Activated CD8-positive, alpha-beta T cell treated with anti-CD3 and anti-CD28 coated beads for 36 hours (primary cell): Measurements from ENCODE around the gene UTP3. TPM values are rescaled to one million over a fixed set of nuclear protein-coding genes. Genes with fewer than 3 reads are reported as not detected.

Experiments used
- ATAC-seq: fragments of 200-7000 bp; cut with Tn5 transposase; one replicate; pipeline ENCODE4 v1.10.0; 2021; ENCODE audit warnings: mild to moderate bottlenecking, moderate library complexity
- CTCF ChIA-PET: fragments of 350-600 bp; sonication (Branson Sonifier 250); formaldehyde crosslinking; loops from one replicate; lab custom pipeline; 2021; ENCODE audit warnings: antibody characterized with exemption; lab: Charles Lee
- POLR2A ChIA-PET: fragments of 350-600 bp; sonication (Branson Sonifier 250); formaldehyde crosslinking; loops from one replicate; lab custom pipeline; 2021; ENCODE audit warnings: antibody characterized with exemption; lab: Charles Lee
- DNase-seq: peaks from one replicate; pipeline ENCODE4 v3.0.0-alpha.2; 2020
- H3K27ac Mint-ChIP-seq: one replicate; pipeline ENCODE4 v1.8.0; 2021; ENCODE audit warnings: mild to moderate bottlenecking, mixed read lengths
- H3K27me3 Mint-ChIP-seq: one replicate; pipeline ENCODE4 v1.8.0; 2021; ENCODE audit warnings: mixed read lengths
- H3K36me3 Mint-ChIP-seq: one replicate; pipeline ENCODE4 v1.8.0; 2021; ENCODE audit warnings: low read depth, mixed read lengths
- H3K4me1 Mint-ChIP-seq: one replicate; pipeline ENCODE4 v1.8.0; 2021; ENCODE audit warnings: low read depth, mixed read lengths
- H3K4me3 Mint-ChIP-seq: one replicate; pipeline ENCODE4 v1.8.0; 2021; ENCODE audit warnings: mild to moderate bottlenecking, moderate library complexity, mixed read lengths
- H3K9me3 Mint-ChIP-seq: one replicate; pipeline ENCODE4 v1.8.0; 2021; ENCODE audit warnings: mixed read lengths
- intact Hi-C: fragments of 100-400 bp; cut with micrococcal nuclease; formaldehyde crosslinking; loops from one replicate; pipeline ENCODE4 v1.10.0; 2022
- total RNA-seq, 2 experiments: library from RNA; stranded (reverse); gene quantifications; one replicate each; pipeline ENCODE4 v1.2.3, GENCODE V29; 2021
- TF ChIP-seq, protein P1 (sequence below): fragments of 200-600 bp; IDR thresholded peaks from one replicate; pipeline ENCODE4 v1.8.0; 2022; ENCODE audit warnings: antibody characterized with exemption, mild to moderate bottlenecking

The UTP3 gene
- total RNA-seq, 2 experiments from 2014 or later, result 31.0 to 33.5 TPM

DNA sequence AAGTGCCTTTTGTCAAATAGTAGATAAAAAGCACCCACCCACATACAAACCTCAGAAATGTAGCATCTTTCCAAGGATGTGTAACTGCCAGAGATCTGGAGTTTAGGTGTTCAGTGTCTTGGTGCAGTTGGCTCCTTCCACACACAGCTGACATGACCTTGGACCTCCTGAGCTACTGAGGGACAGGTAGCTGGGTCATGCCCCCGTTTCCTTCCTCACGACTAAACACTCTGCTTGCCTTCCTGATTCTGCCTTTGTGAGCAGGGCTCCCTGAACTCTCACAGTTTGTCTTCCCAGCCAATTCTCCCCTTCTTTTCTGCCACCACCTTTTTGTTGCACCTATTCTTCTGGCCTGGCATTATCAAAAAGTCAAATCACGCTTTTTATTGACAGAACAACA lies 23.3 kb downstream of the UTP3 start:
- CTCF ChIA-PET, result no interaction called here
- no peak overlapping the region for H3K4me3 Mint-ChIP-seq
- peaks cover 49% of the 10 kb centered on the region for H3K4me1 Mint-ChIP-seq

DNA sequence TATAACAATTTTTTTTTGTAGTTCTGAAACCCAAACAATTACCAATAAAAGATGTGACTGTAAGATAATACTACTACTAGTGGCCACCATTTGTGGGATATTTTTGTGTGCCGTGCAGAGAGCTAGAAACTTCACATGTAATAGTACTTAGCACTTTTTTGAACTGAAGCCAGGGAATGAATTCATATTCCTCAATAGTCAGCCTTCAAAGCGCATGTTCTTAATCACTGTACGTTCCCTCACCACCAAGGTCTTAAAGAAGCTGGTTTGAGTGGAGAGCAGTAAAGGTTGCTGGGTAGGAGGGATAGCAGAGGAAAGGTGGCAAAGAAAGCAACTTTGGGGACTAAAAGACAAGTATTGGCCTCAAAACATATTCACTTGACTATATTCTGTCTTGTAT lies 23.8 kb downstream of the UTP3 start:
- ChIA-PET POLR2A (interaction anchor here (1.0 kb wide), 1 partner anchor 282 kb away, joined by 3 read pairs; the partner anchor contains the start of gene DCK), CTCF (no interaction called here)
- DNase-seq, result no peak
- intact Hi-C loops, result no loop called here
- H3K27ac Mint-ChIP-seq, result peak overlapping the region; percentile 47
- H3K4me1 Mint-ChIP-seq, result peaks cover 48% of the 10 kb centered on the region
- TF ChIP-seq, protein P1, sequence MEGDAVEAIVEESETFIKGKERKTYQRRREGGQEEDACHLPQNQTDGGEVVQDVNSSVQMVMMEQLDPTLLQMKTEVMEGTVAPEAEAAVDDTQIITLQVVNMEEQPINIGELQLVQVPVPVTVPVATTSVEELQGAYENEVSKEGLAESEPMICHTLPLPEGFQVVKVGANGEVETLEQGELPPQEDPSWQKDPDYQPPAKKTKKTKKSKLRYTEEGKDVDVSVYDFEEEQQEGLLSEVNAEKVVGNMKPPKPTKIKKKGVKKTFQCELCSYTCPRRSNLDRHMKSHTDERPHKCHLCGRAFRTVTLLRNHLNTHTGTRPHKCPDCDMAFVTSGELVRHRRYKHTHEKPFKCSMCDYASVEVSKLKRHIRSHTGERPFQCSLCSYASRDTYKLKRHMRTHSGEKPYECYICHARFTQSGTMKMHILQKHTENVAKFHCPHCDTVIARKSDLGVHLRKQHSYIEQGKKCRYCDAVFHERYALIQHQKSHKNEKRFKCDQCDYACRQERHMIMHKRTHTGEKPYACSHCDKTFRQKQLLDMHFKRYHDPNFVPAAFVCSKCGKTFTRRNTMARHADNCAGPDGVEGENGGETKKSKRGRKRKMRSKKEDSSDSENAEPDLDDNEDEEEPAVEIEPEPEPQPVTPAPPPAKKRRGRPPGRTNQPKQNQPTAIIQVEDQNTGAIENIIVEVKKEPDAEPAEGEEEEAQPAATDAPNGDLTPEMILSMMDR, result no peak
- H3K4me3 Mint-ChIP-seq, result no peak overlapping the region
- no peak for ATAC-seq
- H3K9me3 Mint-ChIP-seq, result no peaks in the 10 kb centered on the region
- H3K27me3 Mint-ChIP-seq, result no peaks in the 10 kb centered on the region
- peaks cover 1% of the 10 kb centered on the region for H3K36me3 Mint-ChIP-seq

More for the DNA sequence above, 23.3 kb downstream of the UTP3 start:
- POLR2A ChIA-PET, result no interaction called here
- no peak for DNase-seq
- TF ChIP-seq, protein P1, result no peak
- Mint-ChIP-seq H3K27me3 (no peaks in the 10 kb centered on the region), H3K36me3 (peaks cover 1% of the 10 kb centered on the region), H3K9me3 (no peaks in the 10 kb centered on the region), H3K27ac (peak overlapping the region; percentile 47)
- intact Hi-C loops, result no loop called here
- no peak for ATAC-seq

DNA sequence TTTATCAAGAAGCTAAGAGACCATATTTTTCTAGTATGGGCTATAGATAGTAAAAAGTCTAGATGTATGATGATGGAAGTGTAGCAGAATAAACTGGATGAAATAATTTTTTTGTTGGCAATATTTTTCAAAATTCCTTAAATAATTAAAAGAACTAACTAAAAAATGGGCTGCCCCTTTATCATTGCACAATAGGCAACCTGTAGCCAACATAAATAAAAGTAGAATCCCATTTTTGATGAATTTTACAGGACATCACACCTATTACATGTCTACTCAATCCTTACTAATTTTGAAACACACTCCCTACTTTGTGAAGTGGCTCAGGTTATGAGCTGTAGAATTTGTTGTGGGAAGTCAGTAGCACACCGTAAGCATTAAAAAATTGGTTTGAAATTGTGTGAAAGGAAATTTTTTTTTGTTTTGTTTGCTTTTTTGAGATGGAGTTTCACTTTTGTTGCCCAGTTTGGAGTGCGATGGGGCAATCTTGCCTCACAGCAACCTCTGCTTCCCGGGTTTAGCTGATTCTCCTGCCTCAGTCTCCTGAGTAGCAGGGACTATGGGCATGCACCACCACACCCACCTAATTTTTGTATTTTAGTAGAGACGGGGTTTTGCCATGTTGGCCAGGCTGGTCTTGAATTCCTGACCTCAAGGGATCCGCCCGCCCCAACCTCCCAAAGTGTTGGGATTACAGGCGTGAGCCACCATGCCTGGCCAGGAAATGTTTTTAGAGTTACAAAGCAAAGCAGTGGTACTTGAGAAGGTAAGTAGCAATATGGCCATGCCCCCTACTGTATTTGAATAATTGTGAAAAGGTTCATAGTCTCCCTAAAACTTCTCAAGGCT lies 24.5 kb downstream of the UTP3 start:
- Mint-ChIP-seq H3K27me3 (no peaks in the 10 kb centered on the region), H3K36me3 (peaks cover 1% of the 10 kb centered on the region), H3K27ac (no peak overlapping the region), H3K4me1 (peaks cover 48% of the 10 kb centered on the region), H3K9me3 (no peaks in the 10 kb centered on the region), H3K4me3 (no peak overlapping the region)
- ChIA-PET CTCF (interaction anchor here (1.3 kb wide), 1 partner anchor 10 kb away, joined by 4 read pairs; no protein-coding TSS in a partner anchor), POLR2A (interaction anchor here (1.0 kb wide), 1 partner anchor 281 kb away, joined by 3 read pairs; the partner anchor contains the start of gene DCK)
- intact Hi-C loops, result no loop called here
- TF ChIP-seq, protein P1, result no peak
- ATAC-seq (no peak), DNase-seq (no peak)

DNA sequence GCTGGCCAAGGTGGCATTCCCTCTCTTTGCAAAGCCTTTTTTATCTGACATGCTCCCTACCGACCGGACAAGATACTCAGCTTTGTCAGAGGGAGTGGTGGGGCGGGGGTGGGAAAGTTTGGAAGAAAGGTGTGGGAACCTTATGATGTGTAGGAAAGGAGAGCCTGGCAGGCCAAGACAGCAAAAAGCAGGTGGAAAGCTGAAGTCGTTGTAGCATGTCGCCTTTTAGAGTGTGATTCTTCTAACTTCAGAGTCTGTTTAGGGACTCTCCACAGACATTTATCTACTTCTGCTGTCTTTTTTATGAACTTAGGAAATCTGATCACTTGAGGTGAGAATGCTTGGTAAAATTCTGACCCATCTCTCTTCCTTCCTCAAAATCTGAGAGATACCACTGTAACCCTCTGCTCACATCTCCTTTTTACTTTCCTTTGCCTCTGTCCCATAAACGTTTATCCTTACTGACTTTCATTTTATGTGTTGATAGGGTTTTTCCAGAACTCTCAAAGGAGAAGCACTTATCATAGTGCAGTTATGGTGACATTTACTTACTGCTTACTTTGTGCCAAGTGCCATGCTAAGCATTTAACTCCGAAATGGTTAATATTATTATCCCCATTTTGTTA lies 25.2 kb downstream of the UTP3 start:
- Mint-ChIP-seq H3K27me3 (no peaks in the 10 kb centered on the region), H3K4me1 (peaks cover 48% of the 10 kb centered on the region), H3K9me3 (no peaks in the 10 kb centered on the region), H3K27ac (peak overlapping the region; percentile 47), H3K36me3 (peaks cover 1% of the 10 kb centered on the region), H3K4me3 (no peak overlapping the region)
- ATAC-seq (peak; percentile 34), DNase-seq (no peak)
- TF ChIP-seq, protein P1, result no peak
- ChIA-PET POLR2A (no interaction called here), CTCF (interaction anchor here (1.3 kb wide), 1 partner anchor 9 kb away, joined by 4 read pairs; no protein-coding TSS in a partner anchor)
- intact Hi-C loops, result no loop called here
